Activated CD8-positive, alpha-beta T cell treated with anti-CD3 and anti-CD28 coated beads for 36 hours (primary cell): ENCODE results near the gene ZC3H6. TPM values are rescaled to one million over a fixed set of nuclear protein-coding genes. Genes with fewer than 3 reads are reported as not detected.

Experiments used
- ATAC-seq: fragments of 200-7000 bp; cut with Tn5 transposase; one replicate; pipeline ENCODE4 v1.10.0; 2021; ENCODE audit warnings: mild to moderate bottlenecking, moderate library complexity
- CTCF ChIA-PET: fragments of 350-600 bp; sonication (Branson Sonifier 250); formaldehyde crosslinking; loops from one replicate; lab custom pipeline; 2021; ENCODE audit warnings: antibody characterized with exemption; lab: Charles Lee
- POLR2A ChIA-PET: fragments of 350-600 bp; sonication (Branson Sonifier 250); formaldehyde crosslinking; loops from one replicate; lab custom pipeline; 2021; ENCODE audit warnings: antibody characterized with exemption; lab: Charles Lee
- DNase-seq: peaks from one replicate; pipeline ENCODE4 v3.0.0-alpha.2; 2020
- H3K27ac Mint-ChIP-seq: one replicate; pipeline ENCODE4 v1.8.0; 2021; ENCODE audit warnings: mild to moderate bottlenecking, mixed read lengths
- H3K27me3 Mint-ChIP-seq: one replicate; pipeline ENCODE4 v1.8.0; 2021; ENCODE audit warnings: mixed read lengths
- H3K36me3 Mint-ChIP-seq: one replicate; pipeline ENCODE4 v1.8.0; 2021; ENCODE audit warnings: low read depth, mixed read lengths
- H3K4me1 Mint-ChIP-seq: one replicate; pipeline ENCODE4 v1.8.0; 2021; ENCODE audit warnings: low read depth, mixed read lengths
- H3K4me3 Mint-ChIP-seq: one replicate; pipeline ENCODE4 v1.8.0; 2021; ENCODE audit warnings: mild to moderate bottlenecking, moderate library complexity, mixed read lengths
- H3K9me3 Mint-ChIP-seq: one replicate; pipeline ENCODE4 v1.8.0; 2021; ENCODE audit warnings: mixed read lengths
- intact Hi-C: fragments of 100-400 bp; cut with micrococcal nuclease; formaldehyde crosslinking; loops from one replicate; pipeline ENCODE4 v1.10.0; 2022
- total RNA-seq, 2 experiments: library from RNA; stranded (reverse); gene quantifications; one replicate each; pipeline ENCODE4 v1.2.3, GENCODE V29; 2021
- TF ChIP-seq, protein P1 (sequence below): fragments of 200-600 bp; IDR thresholded peaks from one replicate; pipeline ENCODE4 v1.8.0; 2022; ENCODE audit warnings: antibody characterized with exemption, mild to moderate bottlenecking

The ZC3H6 gene, protein sequence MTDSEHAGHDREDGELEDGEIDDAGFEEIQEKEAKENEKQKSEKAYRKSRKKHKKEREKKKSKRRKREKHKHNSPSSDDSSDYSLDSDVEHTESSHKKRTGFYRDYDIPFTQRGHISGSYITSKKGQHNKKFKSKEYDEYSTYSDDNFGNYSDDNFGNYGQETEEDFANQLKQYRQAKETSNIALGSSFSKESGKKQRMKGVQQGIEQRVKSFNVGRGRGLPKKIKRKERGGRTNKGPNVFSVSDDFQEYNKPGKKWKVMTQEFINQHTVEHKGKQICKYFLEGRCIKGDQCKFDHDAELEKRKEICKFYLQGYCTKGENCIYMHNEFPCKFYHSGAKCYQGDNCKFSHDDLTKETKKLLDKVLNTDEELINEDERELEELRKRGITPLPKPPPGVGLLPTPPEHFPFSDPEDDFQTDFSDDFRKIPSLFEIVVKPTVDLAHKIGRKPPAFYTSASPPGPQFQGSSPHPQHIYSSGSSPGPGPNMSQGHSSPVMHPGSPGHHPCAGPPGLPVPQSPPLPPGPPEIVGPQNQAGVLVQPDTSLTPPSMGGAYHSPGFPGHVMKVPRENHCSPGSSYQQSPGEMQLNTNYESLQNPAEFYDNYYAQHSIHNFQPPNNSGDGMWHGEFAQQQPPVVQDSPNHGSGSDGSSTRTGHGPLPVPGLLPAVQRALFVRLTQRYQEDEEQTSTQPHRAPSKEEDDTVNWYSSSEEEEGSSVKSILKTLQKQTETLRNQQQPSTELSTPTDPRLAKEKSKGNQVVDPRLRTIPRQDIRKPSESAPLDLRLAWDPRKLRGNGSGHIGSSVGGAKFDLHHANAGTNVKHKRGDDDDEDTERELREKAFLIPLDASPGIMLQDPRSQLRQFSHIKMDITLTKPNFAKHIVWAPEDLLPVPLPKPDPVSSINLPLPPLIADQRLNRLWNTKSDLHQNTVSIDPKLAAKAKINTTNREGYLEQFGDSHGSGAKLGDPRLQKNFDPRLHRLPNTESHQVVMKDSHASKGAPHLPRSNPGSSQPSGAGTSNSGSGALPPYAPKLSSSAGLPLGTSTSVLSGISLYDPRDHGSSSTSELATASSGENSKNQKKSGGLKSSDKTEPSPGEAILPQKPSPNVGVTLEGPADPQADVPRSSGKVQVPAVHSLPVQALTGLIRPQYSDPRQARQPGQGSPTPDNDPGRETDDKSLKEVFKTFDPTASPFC
- total RNA-seq, result 10 to 100 TPM; 16.9 to 17.6 TPM

DNA sequence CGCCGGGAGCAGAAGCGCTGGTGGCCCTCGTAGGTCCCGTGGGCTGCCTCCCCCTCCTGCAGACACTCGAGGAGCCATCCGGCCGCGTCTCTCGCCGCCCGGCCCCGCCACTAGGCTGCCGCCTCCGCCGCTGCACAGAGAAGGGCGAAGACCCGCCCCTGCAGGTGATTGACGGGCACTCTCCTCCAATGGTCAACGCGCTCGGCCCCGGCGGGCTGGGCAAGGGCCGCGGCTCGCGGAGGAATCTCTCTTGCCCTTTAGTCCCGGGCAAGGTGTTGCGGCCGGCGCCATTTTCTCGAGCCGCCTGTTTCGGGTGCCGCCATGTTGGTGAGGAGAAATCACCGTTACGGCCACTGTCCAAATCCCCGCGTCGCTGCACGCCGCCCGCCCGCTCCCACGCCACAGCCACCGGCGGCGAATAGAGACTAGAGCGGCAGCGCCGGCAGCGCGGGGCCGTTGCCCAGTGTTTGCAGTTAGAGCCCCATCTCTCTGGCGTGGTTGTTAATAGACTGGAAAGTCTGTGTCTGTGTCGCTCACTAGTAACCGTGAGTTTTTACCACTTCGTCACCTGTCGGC lies at the start of gene ZC3H6:
ZC3H6 (plus strand) TSS at position 287 of the 576 bp plus-strand sequence. CDS start 398 bp downstream, outside the sequence.
- ATAC-seq (peak; percentile 98), DNase-seq (peak; percentile 99)
- H3K9me3 Mint-ChIP-seq, result no peaks in the 10 kb centered on the region
- TF ChIP-seq, protein P1, sequence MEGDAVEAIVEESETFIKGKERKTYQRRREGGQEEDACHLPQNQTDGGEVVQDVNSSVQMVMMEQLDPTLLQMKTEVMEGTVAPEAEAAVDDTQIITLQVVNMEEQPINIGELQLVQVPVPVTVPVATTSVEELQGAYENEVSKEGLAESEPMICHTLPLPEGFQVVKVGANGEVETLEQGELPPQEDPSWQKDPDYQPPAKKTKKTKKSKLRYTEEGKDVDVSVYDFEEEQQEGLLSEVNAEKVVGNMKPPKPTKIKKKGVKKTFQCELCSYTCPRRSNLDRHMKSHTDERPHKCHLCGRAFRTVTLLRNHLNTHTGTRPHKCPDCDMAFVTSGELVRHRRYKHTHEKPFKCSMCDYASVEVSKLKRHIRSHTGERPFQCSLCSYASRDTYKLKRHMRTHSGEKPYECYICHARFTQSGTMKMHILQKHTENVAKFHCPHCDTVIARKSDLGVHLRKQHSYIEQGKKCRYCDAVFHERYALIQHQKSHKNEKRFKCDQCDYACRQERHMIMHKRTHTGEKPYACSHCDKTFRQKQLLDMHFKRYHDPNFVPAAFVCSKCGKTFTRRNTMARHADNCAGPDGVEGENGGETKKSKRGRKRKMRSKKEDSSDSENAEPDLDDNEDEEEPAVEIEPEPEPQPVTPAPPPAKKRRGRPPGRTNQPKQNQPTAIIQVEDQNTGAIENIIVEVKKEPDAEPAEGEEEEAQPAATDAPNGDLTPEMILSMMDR, result no peak
- H3K36me3 Mint-ChIP-seq, result peaks cover 3% of the 10 kb centered on the region
- POLR2A ChIA-PET, result interaction anchor here (0.9 to 2.3 kb wide), 3 partner anchors 16 to 308 kb away, joined by 3 to 14 read pairs (median 3); partner anchors contain the start of gene ZC3H8
- peak within 1 kb of the TSS; percentile 88 for H3K4me3 Mint-ChIP-seq
- peak within 1 kb of the TSS; percentile 98 for H3K27ac Mint-ChIP-seq
- CTCF ChIA-PET, result interaction anchor here (0.9 kb wide), 2 partner anchors 16 to 22 kb away, joined by 3 read pairs; no protein-coding TSS in a partner anchor
- peaks cover 20% of the 10 kb centered on the region for H3K4me1 Mint-ChIP-seq
- H3K27me3 Mint-ChIP-seq, result no peaks in the 10 kb centered on the region
- intact Hi-C loops, result loop anchor here (5.0 kb wide), 2 partner anchors 157 to 307 kb away; partner anchors contain the start of genes CHCHD5 and RGPD8

DNA sequence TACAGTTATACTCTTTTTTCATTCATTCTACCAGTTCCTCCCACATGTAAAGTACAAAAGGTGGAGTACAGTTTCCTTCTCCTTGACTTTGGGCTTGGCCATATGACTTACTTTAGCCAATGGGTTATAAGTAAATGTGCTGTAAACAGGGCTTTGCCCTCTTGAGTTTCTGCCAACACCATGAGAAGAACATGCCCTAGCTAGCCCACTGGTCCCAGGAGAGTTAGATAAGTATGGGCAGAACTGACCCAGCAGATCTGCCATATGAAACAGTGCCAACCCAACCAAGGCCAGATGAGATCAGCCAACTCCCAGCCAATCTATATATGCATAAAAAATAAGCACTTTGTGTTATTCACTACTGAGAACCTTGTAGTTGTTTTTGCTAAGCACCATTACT lies 46.0 kb upstream of the ZC3H6 start:
- ChIA-PET CTCF (interaction anchor here (1.2 kb wide), 1 partner anchor 108 kb away, joined by 3 read pairs; no protein-coding TSS in a partner anchor), POLR2A (no interaction called here)
- Mint-ChIP-seq H3K27ac (no peak overlapping the region), H3K36me3 (peaks cover 43% of the 10 kb centered on the region), H3K9me3 (no peaks in the 10 kb centered on the region), H3K4me3 (no peak overlapping the region), H3K4me1 (no peaks in the 10 kb centered on the region), H3K27me3 (no peaks in the 10 kb centered on the region)
- ATAC-seq (no peak), DNase-seq (no peak)
- TF ChIP-seq, protein P1, result no peak
- intact Hi-C loops, result no loop called here

DNA sequence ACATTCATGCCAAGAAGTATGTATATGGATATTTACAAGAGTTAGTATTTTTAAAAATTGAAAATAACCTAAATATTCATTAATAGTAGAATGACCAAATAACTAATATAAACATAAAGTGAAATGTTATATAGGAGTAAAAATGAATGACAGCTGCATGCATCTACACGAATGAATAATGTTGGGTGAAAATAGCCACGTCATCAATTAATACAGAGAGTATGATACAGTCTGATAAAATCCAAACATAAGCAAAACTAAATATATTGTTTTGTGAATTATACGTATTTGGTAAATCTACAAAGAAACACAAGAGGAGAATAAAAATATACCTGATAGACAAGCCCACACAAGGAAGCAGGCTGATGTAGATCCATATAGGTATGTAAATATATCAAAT lies 45.0 kb upstream of the ZC3H6 start:
- CTCF ChIA-PET, result no interaction called here
- no peak for DNase-seq
- Mint-ChIP-seq H3K9me3 (no peaks in the 10 kb centered on the region), H3K27me3 (no peaks in the 10 kb centered on the region), H3K27ac (no peak overlapping the region), H3K4me3 (no peak overlapping the region), H3K4me1 (no peaks in the 10 kb centered on the region), H3K36me3 (peaks cover 38% of the 10 kb centered on the region)
- intact Hi-C loops, result no loop called here
- POLR2A ChIA-PET, result no interaction called here
- ATAC-seq, result no peak
- TF ChIP-seq, protein P1, result no peak

DNA sequence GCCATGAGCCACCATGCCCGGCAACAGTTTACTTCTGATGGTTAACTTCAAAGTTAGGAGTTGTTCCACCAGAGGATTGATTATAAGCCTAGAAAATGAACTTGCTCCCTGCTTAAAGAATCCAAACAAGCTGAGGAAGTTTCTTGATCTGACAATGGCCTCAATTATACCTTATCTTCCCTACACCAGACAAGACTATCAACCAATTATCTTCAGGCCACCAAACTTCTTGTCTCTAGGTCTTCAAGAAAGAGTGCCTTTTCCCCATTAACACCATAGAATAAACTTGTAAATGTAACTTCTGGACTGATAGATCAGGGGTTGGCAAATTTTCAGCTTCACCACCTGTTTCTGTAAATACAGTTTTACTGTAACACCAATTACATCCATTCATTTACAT lies 35.5 kb upstream of the ZC3H6 start:
- intact Hi-C loops, result no loop called here
- CTCF ChIA-PET, result interaction anchor here (1.1 to 4.6 kb wide), 3 partner anchors 12 to 118 kb away, joined by 3 to 23 read pairs (median 3); no protein-coding TSS in a partner anchor

More for the DNA sequence above, 35.5 kb upstream of the ZC3H6 start:
- no peak for DNase-seq
- POLR2A ChIA-PET, result interaction anchor here (0.6 kb wide), 1 partner anchor 1362 kb away, joined by 3 read pairs; no protein-coding TSS in a partner anchor
- Mint-ChIP-seq H3K4me3 (no peak overlapping the region), H3K9me3 (no peaks in the 10 kb centered on the region), H3K36me3 (peaks cover 33% of the 10 kb centered on the region), H3K27me3 (no peaks in the 10 kb centered on the region), H3K4me1 (peaks cover 32% of the 10 kb centered on the region), H3K27ac (no peak overlapping the region)
- TF ChIP-seq, protein P1, result no peak
- no peak for ATAC-seq
